GM23338 (cell line): Measurements from ENCODE around the gene MRRF.

Experiments used
- CREB1 ChIP-seq: fragments of 250-450 bp; sonication (Bioruptor Pico); IDR thresholded peaks from 2 replicates; pipeline ENCODE4 v1.5.0; 2020; ENCODE audit warnings: low read depth, mild to moderate bottlenecking, moderate library complexity
- EZH2 ChIP-seq: fragments of 200-600 bp; sonication (generic); IDR thresholded peaks from one replicate; pipeline ENCODE4 v1.8.0; 2017; ENCODE audit warnings: antibody characterized with exemption, mild to moderate bottlenecking, low read depth; ENCODE audit not compliant: unreplicated experiment
- EZH2phosphoT487 ChIP-seq: fragments of 200-600 bp; sonication (generic); IDR thresholded peaks from one replicate; pipeline ENCODE4 v1.8.1; 2018; ENCODE audit warnings: antibody characterized with exemption; ENCODE audit not compliant: unreplicated experiment
- JUNB ChIP-seq: IDR thresholded peaks from one replicate; pipeline ENCODE4 v1.6.1; 2016; ENCODE audit warnings: antibody characterized with exemption; ENCODE audit not compliant: unreplicated experiment
- POLR2AphosphoS5 ChIP-seq: IDR thresholded peaks from 2 replicates; pipeline ENCODE4 v1.6.1; 2016; ENCODE audit warnings: antibody characterized with exemption, low read depth
- TF ChIP-seq, protein P1 (sequence below), 2 experiments: fragments of 200-600 bp in 1 of 2; sonication (generic) in 1 of 2; conservative IDR thresholded peaks; 2 replicates each; pipeline versions ENCODE4 v1.5.1 to v1.6.1; 2016 to 2017; ENCODE audit warnings: antibody characterized with exemption in 2 of 2, low read depth in 2 of 2, mild to moderate bottlenecking in 2 of 2, moderate library complexity in 1 of 2
- TF ChIP-seq, protein P2 (sequence below): IDR thresholded peaks from one replicate; pipeline ENCODE4 v1.6.1; 2018; ENCODE audit warnings: antibody characterized with exemption; ENCODE audit not compliant: unreplicated experiment
- TF ChIP-seq, protein P3 (sequence below): fragments of 250-450 bp; sonication (Bioruptor Pico); IDR thresholded peaks from 2 replicates; pipeline ENCODE4 v1.5.0; 2020; ENCODE audit warnings: mild to moderate bottlenecking, moderate library complexity

DNA sequence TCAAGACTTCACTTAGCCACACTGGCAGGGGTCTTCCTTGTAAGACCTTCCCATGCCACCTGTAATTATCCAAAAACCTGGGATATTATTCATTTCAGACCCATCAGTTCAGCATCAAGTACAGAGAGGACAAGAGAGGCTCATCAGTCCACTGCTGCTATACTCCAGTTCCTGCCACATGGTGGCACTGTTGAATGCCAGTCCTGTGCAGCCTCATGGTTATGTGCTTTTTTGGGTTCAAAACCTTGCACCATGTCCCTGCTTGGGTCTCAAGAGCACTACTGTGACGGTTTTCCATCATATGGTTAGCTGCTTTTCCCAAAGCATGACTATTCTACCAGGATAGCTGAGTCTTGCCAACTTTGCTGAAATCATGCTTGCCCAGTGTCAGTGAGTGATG, 114.7 kb downstream of the MRRF start:
- TF ChIP-seq EZH2 (no peak), POLR2AphosphoS5 (no peak), CREB1 (no peak), EZH2phosphoT487 (no peak), JUNB (no peak)
- TF ChIP-seq, protein P1, sequence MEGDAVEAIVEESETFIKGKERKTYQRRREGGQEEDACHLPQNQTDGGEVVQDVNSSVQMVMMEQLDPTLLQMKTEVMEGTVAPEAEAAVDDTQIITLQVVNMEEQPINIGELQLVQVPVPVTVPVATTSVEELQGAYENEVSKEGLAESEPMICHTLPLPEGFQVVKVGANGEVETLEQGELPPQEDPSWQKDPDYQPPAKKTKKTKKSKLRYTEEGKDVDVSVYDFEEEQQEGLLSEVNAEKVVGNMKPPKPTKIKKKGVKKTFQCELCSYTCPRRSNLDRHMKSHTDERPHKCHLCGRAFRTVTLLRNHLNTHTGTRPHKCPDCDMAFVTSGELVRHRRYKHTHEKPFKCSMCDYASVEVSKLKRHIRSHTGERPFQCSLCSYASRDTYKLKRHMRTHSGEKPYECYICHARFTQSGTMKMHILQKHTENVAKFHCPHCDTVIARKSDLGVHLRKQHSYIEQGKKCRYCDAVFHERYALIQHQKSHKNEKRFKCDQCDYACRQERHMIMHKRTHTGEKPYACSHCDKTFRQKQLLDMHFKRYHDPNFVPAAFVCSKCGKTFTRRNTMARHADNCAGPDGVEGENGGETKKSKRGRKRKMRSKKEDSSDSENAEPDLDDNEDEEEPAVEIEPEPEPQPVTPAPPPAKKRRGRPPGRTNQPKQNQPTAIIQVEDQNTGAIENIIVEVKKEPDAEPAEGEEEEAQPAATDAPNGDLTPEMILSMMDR (conservative IDR thresholded peaks at IDR 0.05; ENCODE audit: low read depth in 2 of 2) = peak; percentile 81 to 85
- TF ChIP-seq, protein P2, sequence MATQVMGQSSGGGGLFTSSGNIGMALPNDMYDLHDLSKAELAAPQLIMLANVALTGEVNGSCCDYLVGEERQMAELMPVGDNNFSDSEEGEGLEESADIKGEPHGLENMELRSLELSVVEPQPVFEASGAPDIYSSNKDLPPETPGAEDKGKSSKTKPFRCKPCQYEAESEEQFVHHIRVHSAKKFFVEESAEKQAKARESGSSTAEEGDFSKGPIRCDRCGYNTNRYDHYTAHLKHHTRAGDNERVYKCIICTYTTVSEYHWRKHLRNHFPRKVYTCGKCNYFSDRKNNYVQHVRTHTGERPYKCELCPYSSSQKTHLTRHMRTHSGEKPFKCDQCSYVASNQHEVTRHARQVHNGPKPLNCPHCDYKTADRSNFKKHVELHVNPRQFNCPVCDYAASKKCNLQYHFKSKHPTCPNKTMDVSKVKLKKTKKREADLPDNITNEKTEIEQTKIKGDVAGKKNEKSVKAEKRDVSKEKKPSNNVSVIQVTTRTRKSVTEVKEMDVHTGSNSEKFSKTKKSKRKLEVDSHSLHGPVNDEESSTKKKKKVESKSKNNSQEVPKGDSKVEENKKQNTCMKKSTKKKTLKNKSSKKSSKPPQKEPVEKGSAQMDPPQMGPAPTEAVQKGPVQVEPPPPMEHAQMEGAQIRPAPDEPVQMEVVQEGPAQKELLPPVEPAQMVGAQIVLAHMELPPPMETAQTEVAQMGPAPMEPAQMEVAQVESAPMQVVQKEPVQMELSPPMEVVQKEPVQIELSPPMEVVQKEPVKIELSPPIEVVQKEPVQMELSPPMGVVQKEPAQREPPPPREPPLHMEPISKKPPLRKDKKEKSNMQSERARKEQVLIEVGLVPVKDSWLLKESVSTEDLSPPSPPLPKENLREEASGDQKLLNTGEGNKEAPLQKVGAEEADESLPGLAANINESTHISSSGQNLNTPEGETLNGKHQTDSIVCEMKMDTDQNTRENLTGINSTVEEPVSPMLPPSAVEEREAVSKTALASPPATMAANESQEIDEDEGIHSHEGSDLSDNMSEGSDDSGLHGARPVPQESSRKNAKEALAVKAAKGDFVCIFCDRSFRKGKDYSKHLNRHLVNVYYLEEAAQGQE = no peak
- TF ChIP-seq, protein P3, sequence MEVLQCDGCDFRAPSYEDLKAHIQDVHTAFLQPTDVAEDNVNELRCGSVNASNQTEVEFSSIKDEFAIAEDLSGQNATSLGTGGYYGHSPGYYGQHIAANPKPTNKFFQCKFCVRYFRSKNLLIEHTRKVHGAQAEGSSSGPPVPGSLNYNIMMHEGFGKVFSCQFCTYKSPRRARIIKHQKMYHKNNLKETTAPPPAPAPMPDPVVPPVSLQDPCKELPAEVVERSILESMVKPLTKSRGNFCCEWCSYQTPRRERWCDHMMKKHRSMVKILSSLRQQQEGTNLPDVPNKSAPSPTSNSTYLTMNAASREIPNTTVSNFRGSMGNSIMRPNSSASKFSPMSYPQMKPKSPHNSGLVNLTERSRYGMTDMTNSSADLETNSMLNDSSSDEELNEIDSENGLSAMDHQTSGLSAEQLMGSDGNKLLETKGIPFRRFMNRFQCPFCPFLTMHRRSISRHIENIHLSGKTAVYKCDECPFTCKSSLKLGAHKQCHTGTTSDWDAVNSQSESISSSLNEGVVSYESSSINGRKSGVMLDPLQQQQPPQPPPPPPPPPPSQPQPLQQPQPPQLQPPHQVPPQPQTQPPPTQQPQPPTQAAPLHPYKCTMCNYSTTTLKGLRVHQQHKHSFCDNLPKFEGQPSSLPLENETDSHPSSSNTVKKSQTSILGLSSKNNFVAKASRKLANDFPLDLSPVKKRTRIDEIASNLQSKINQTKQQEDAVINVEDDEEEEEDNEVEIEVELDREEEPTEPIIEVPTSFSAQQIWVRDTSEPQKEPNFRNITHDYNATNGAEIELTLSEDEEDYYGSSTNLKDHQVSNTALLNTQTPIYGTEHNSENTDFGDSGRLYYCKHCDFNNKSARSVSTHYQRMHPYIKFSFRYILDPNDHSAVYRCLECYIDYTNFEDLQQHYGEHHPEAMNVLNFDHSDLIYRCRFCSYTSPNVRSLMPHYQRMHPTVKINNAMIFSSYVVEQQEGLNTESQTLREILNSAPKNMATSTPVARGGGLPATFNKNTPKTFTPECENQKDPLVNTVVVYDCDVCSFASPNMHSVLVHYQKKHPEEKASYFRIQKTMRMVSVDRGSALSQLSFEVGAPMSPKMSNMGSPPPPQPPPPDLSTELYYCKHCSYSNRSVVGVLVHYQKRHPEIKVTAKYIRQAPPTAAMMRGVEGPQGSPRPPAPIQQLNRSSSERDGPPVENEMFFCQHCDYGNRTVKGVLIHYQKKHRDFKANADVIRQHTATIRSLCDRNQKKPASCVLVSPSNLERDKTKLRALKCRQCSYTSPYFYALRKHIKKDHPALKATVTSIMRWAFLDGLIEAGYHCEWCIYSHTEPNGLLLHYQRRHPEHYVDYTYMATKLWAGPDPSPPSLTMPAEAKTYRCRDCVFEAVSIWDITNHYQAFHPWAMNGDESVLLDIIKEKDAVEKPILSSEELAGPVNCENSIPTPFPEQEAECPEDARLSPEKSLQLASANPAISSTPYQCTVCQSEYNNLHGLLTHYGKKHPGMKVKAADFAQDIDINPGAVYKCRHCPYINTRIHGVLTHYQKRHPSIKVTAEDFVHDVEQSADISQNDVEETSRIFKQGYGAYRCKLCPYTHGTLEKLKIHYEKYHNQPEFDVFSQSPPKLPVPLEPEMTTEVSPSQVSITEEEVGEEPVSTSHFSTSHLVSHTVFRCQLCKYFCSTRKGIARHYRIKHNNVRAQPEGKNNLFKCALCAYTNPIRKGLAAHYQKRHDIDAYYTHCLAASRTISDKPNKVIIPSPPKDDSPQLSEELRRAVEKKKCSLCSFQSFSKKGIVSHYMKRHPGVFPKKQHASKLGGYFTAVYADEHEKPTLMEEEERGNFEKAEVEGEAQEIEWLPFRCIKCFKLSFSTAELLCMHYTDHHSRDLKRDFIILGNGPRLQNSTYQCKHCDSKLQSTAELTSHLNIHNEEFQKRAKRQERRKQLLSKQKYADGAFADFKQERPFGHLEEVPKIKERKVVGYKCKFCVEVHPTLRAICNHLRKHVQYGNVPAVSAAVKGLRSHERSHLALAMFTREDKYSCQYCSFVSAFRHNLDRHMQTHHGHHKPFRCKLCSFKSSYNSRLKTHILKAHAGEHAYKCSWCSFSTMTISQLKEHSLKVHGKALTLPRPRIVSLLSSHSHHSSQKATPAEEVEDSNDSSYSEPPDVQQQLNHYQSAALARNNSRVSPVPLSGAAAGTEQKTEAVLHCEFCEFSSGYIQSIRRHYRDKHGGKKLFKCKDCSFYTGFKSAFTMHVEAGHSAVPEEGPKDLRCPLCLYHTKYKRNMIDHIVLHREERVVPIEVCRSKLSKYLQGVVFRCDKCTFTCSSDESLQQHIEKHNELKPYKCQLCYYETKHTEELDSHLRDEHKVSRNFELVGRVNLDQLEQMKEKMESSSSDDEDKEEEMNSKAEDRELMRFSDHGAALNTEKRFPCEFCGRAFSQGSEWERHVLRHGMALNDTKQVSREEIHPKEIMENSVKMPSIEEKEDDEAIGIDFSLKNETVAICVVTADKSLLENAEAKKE = no peak
